ENCODE results near the gene JAK2.

DNA sequence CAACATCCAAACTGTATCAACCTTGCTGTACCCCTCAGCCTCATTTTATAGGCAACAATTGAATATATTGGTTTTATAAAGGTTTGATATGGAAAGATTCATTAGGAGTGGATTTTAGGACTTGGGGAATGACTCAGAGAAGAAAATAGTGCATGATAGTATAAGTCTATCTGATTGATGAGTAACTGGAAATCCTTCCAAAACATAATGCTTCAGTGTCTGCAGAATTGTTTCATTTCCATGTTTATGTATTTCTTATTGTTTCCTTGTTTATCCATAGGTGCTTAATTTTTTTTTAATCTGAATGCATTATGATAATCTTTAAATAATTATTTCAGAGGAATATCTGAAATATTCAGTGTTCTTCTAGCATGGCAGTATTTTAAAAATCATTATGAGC lies 12.6 kb downstream of the JAK2 start:
- TF ChIP-seq POLR2AphosphoS5 (IDR thresholded peaks at IDR 0.05) (no peak), CTCF (IDR thresholded peaks at IDR 0.05) (no peak)
